ENCODE measurements around the gene GRM7.

Gene GRM7

DNA sequence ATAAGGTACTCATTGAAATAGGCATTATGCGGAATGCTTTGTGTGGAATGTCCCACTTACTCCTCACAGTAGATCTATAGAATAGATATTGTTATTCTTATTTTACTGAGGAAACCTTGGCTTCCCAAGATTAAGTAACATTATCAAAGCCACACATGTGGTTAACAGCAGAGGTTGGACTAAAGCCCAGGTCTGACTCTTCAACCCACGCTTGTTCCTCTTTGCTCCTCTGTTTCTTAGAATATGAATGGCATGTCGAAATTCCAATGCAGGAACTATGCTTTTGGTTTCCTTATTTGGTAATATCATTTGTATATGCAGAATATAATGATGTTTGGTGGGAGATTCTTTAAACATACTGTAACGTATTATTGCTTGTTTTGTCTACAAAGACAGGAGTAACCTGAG lies 821.9 kb downstream of the GRM7 start:
- H3K36me3 ChIP-seq (ENCODE audit: low read depth): no peaks in the 10 kb centered on the region
- H3K27me3 ChIP-seq (ENCODE audit: insufficient read depth, poor library complexity, severe bottlenecking): no peaks in the 10 kb centered on the region
- no peaks in the 10 kb centered on the region for H3K4me1 ChIP-seq (ENCODE audit: insufficient read depth, poor library complexity, severe bottlenecking)
- no peaks in the 10 kb centered on the region for H3K9me3 ChIP-seq (ENCODE audit: severe bottlenecking)
- ATAC-seq (ENCODE audit: low read depth) (peak; percentile 64), DNase-seq (ENCODE audit: low spot score) (no peak)
- TF ChIP-seq, protein P1, sequence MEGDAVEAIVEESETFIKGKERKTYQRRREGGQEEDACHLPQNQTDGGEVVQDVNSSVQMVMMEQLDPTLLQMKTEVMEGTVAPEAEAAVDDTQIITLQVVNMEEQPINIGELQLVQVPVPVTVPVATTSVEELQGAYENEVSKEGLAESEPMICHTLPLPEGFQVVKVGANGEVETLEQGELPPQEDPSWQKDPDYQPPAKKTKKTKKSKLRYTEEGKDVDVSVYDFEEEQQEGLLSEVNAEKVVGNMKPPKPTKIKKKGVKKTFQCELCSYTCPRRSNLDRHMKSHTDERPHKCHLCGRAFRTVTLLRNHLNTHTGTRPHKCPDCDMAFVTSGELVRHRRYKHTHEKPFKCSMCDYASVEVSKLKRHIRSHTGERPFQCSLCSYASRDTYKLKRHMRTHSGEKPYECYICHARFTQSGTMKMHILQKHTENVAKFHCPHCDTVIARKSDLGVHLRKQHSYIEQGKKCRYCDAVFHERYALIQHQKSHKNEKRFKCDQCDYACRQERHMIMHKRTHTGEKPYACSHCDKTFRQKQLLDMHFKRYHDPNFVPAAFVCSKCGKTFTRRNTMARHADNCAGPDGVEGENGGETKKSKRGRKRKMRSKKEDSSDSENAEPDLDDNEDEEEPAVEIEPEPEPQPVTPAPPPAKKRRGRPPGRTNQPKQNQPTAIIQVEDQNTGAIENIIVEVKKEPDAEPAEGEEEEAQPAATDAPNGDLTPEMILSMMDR (IDR thresholded peaks at IDR 0.05; ENCODE audit: poor library complexity, severe bottlenecking): no peak
- no peak overlapping the region for H3K4me3 ChIP-seq (ENCODE audit: severe bottlenecking)
- no peak overlapping the region for H3K27ac ChIP-seq (ENCODE audit: poor library complexity, severe bottlenecking)

DNA sequence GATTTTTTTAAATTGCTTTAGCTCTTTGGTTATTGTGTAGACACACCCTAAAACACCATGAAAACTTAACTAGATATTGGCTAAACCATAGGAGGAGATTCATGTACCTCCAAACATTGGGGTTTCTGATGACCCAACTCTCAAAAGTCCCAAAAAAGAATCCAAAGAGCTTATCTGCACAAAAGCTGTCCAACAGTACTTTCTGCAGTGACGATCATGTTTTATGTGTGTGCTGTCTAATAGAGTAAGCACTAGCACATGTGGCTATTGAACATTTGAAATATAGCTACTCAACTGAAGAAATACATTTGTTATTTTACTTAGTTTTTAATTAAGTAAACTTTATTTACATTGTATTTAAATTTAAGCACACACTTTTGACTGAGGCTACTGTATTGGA lies 822.5 kb downstream of the GRM7 start:
- no peaks in the 10 kb centered on the region for H3K36me3 ChIP-seq (ENCODE audit: low read depth)
- ATAC-seq (ENCODE audit: low read depth) (no peak), DNase-seq (ENCODE audit: low spot score) (no peak)
- H3K27me3 ChIP-seq (ENCODE audit: insufficient read depth, poor library complexity, severe bottlenecking): no peaks in the 10 kb centered on the region
- H3K9me3 ChIP-seq (ENCODE audit: severe bottlenecking): no peaks in the 10 kb centered on the region
- H3K4me1 ChIP-seq (ENCODE audit: insufficient read depth, poor library complexity, severe bottlenecking): no peaks in the 10 kb centered on the region
- no peak overlapping the region for H3K4me3 ChIP-seq (ENCODE audit: severe bottlenecking)
- no peak overlapping the region for H3K27ac ChIP-seq (ENCODE audit: poor library complexity, severe bottlenecking)
- TF ChIP-seq, protein P1 (IDR thresholded peaks at IDR 0.05; ENCODE audit: poor library complexity, severe bottlenecking): no peak

DNA sequence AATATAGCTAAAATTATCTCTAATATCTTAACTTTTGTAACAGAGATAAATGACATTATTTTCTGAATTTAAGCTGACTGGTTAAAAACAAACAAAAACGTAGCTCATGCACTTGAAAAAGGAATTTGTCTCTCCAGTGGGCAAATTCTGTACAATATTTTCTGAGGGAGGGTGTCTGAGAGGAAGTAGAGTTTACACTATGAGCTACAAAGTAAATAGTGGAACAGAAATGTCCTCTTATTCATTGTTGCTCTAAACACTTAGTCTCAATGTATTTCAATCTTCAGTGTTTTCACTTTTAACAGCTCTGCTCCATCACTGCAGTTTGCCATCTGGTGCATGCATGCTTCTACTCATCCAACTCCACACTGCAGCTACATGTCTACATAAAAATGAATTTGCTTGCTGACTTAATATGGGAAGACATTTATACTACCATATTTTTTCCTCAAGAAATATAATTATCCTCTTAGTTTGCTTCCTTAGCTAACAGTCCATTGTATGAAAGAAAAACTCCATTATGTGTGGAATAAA lies 823.3 kb downstream of the GRM7 start:
- no peak overlapping the region for H3K27ac ChIP-seq (ENCODE audit: poor library complexity, severe bottlenecking)
- H3K27me3 ChIP-seq (ENCODE audit: insufficient read depth, poor library complexity, severe bottlenecking): no peaks in the 10 kb centered on the region
- no peak for ATAC-seq (ENCODE audit: low read depth)
- TF ChIP-seq, protein P1 (IDR thresholded peaks at IDR 0.05; ENCODE audit: poor library complexity, severe bottlenecking): no peak
- H3K4me1 ChIP-seq (ENCODE audit: insufficient read depth, poor library complexity, severe bottlenecking): no peaks in the 10 kb centered on the region
- no peak for DNase-seq (ENCODE audit: low spot score)
- no peaks in the 10 kb centered on the region for H3K36me3 ChIP-seq (ENCODE audit: low read depth)
- no peak overlapping the region for H3K4me3 ChIP-seq (ENCODE audit: severe bottlenecking)
- H3K9me3 ChIP-seq (ENCODE audit: severe bottlenecking): no peaks in the 10 kb centered on the region

GRCh38 chr3:7687428-7688147 lies 826.7 kb downstream of the GRM7 start:
- TF ChIP-seq, protein P1 (IDR thresholded peaks at IDR 0.05; ENCODE audit: poor library complexity, severe bottlenecking): no peak
- no peak overlapping the region for H3K27ac ChIP-seq (ENCODE audit: poor library complexity, severe bottlenecking)

DNA sequence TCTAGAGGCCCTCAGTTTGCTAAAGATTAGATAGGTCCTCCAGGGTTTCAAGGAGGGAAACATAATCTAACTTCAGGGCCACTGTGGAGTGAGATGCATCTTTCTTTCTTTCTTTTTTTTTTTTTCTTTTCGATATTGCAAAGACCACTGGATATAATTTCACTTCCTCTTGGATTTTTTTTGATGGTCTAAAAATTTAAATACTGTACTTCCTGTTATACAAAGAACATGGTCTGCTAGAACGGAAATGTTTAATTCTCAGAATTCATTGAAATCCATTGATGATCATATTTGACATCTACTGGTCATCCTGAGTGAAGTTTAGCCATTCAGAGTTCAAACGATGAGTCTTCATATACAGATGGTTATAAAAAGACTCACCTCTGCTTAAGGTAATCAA lies 832.0 kb downstream of the GRM7 start:
- ATAC-seq (ENCODE audit: low read depth): no peak

More at GRCh38 chr3:7687428-7688147, 826.7 kb downstream of the GRM7 start:
- Histone ChIP-seq H3K4me1 (ENCODE audit: insufficient read depth, poor library complexity, severe bottlenecking) (no peaks in the 10 kb centered on the region), H3K36me3 (ENCODE audit: low read depth) (no peaks in the 10 kb centered on the region), H3K9me3 (ENCODE audit: severe bottlenecking) (no peaks in the 10 kb centered on the region), H3K27me3 (ENCODE audit: insufficient read depth, poor library complexity, severe bottlenecking) (no peaks in the 10 kb centered on the region), H3K4me3 (ENCODE audit: severe bottlenecking) (no peak overlapping the region)
- DNase-seq (ENCODE audit: low spot score): no peak
- no peak for ATAC-seq (ENCODE audit: low read depth)

More for the DNA sequence above, 832.0 kb downstream of the GRM7 start:
- DNase-seq (ENCODE audit: low spot score): no peak
- H3K27me3 ChIP-seq (ENCODE audit: insufficient read depth, poor library complexity, severe bottlenecking): no peaks in the 10 kb centered on the region
- H3K27ac ChIP-seq (ENCODE audit: poor library complexity, severe bottlenecking): no peak overlapping the region
- H3K4me1 ChIP-seq (ENCODE audit: insufficient read depth, poor library complexity, severe bottlenecking): no peaks in the 10 kb centered on the region
- no peaks in the 10 kb centered on the region for H3K36me3 ChIP-seq (ENCODE audit: low read depth)
- TF ChIP-seq, protein P1 (IDR thresholded peaks at IDR 0.05; ENCODE audit: poor library complexity, severe bottlenecking): no peak
- no peak overlapping the region for H3K4me3 ChIP-seq (ENCODE audit: severe bottlenecking)
- no peaks in the 10 kb centered on the region for H3K9me3 ChIP-seq (ENCODE audit: severe bottlenecking)

All from RWPE2 (cell line).